Neural progenitor cell (in vitro differentiated cells): Measurements from ENCODE around the gene PHLDA2. TPM values are rescaled to one million over a fixed set of nuclear protein-coding genes. Genes with fewer than 3 reads are reported as not detected.

Experiments
- DNase-seq: peaks from one replicate; pipeline ENCODE4 v3.0.0-alpha.2; 2016; ENCODE audit warnings: low spot score
- H2AFZ ChIP-seq: fragments of 200-600 bp; sonication (generic); replicated peaks from 2 replicates; pipeline ENCODE4 v1.6.1; 2016; ENCODE audit warnings: antibody characterized with exemption
- H3F3A ChIP-seq: fragments of 200-600 bp; sonication (generic); 2 replicates; pipeline ENCODE4 v1.6.1; 2016; ENCODE audit warnings: antibody characterized with exemption, low read depth
- H3K27ac ChIP-seq: fragments of 200-600 bp; sonication (generic); 2 replicates; pipeline ENCODE4 v1.5.1; 2016; ENCODE audit warnings: mild to moderate bottlenecking
- H3K27me3 ChIP-seq: fragments of 200-600 bp; sonication (generic); 2 replicates; pipeline ENCODE4 v1.6.1; 2016; ENCODE audit warnings: mild to moderate bottlenecking, moderate library complexity
- H3K36me3 ChIP-seq: fragments of 200-600 bp; sonication (generic); 2 replicates; pipeline ENCODE4 v1.5.1; 2016
- H3K4me1 ChIP-seq: fragments of 200-600 bp; sonication (generic); 2 replicates; pipeline ENCODE4 v1.6.1; 2016; ENCODE audit warnings: mixed run types
- H3K4me2 ChIP-seq: fragments of 200-600 bp; sonication (generic); 2 replicates; pipeline ENCODE4 v1.6.1; 2016
- H3K4me3 ChIP-seq: fragments of 200-600 bp; sonication (generic); 2 replicates; pipeline ENCODE4 v1.5.1; 2016
- H3K79me2 ChIP-seq: fragments of 200-600 bp; sonication (generic); 2 replicates; pipeline ENCODE4 v1.6.1; 2016; ENCODE audit warnings: low read depth
- H3K9ac ChIP-seq: fragments of 200-600 bp; sonication (generic); 2 replicates; pipeline ENCODE4 v1.6.1; 2016
- H3K9me3 ChIP-seq: fragments of 200-600 bp; sonication (generic); 2 replicates; pipeline ENCODE4 v1.5.1; 2016; ENCODE audit warnings: low read depth
- H4K20me1 ChIP-seq: fragments of 200-600 bp; sonication (generic); 2 replicates; pipeline ENCODE4 v1.6.1; 2016; ENCODE audit warnings: low read depth
- H3K27ac Mint-ChIP-seq: 3 replicates; pipeline ENCODE4 v1.8.0; 2021; ENCODE audit warnings: mixed read lengths
- H3K27me3 Mint-ChIP-seq: 2 replicates; pipeline ENCODE4 v1.8.0; 2022; ENCODE audit warnings: low read depth, mild to moderate bottlenecking, inconsistent platforms, moderate library complexity, mixed read lengths; ENCODE audit not compliant: insufficient read depth
- H3K36me3 Mint-ChIP-seq: 3 replicates; pipeline ENCODE4 v1.8.0; 2021; ENCODE audit warnings: mixed read lengths
- H3K4me1 Mint-ChIP-seq: 3 replicates; pipeline ENCODE4 v1.8.0; 2021; ENCODE audit warnings: mixed read lengths
- H3K4me3 Mint-ChIP-seq: 3 replicates; pipeline ENCODE4 v1.8.0; 2021; ENCODE audit warnings: mild to moderate bottlenecking, moderate library complexity, mixed read lengths
- H3K9me3 Mint-ChIP-seq: 3 replicates; pipeline ENCODE4 v1.8.0; 2020; ENCODE audit warnings: mixed read lengths
- CTCF ChIP-seq: fragments of 200-600 bp; sonication (generic); IDR thresholded peaks from 2 replicates; pipeline ENCODE4 v1.5.1; 2017; ENCODE audit warnings: antibody characterized with exemption, mild to moderate bottlenecking
- EZH2 ChIP-seq: fragments of 200-600 bp; sonication (generic); IDR thresholded peaks from 2 replicates; pipeline ENCODE4 v1.6.1; 2017; ENCODE audit warnings: antibody characterized with exemption, mild to moderate bottlenecking, moderate library complexity
- EZH2phosphoT487 ChIP-seq: fragments of 200-600 bp; sonication (generic); IDR thresholded peaks from 2 replicates; pipeline ENCODE4 v1.6.1; 2017; ENCODE audit warnings: antibody characterized with exemption
- total RNA-seq: library from RNA; depleted of rRNA; stranded (reverse); fragments of >200 nt; gene quantifications from 2 replicates; pipeline ENCODE4 v1.2.3, GENCODE V29; 2015; ENCODE audit warnings: low replicate concordance

Gene PHLDA2
- total RNA-seq, 1 donor from 2014 or later: not detected

GRCh38 chr11:2961080-2961479, 31.9 kb upstream of the PHLDA2 start:
- no peak for DNase-seq
- H3K9me3 Mint-ChIP-seq: no peaks in the 10 kb centered on the region
- no peak for TF ChIP-seq CTCF
- TF ChIP-seq EZH2: no peak
- TF ChIP-seq EZH2phosphoT487: no peak
- H3K27me3 Mint-ChIP-seq: no peaks in the 10 kb centered on the region
- peaks cover 42% of the 10 kb centered on the region for H3K79me2 ChIP-seq
- H3K4me3 ChIP-seq: no peak overlapping the region
- H3K4me2 ChIP-seq: no peak overlapping the region
- H3K36me3 ChIP-seq: peaks cover 8% of the 10 kb centered on the region
- peaks cover 15% of the 10 kb centered on the region for H3K4me1 ChIP-seq
- H3K27ac Mint-ChIP-seq: no peak overlapping the region
- H3K9ac ChIP-seq: no peak overlapping the region
- H3K36me3 Mint-ChIP-seq: peaks cover 62% of the 10 kb centered on the region
- H3K27me3 ChIP-seq: no peaks in the 10 kb centered on the region
- no peak overlapping the region for H3K4me3 Mint-ChIP-seq
- no peaks in the 10 kb centered on the region for H3K9me3 ChIP-seq
- H4K20me1 ChIP-seq: peaks cover 65% of the 10 kb centered on the region
- H2AFZ ChIP-seq: no peak overlapping the region
- peaks cover 12% of the 10 kb centered on the region for H3K4me1 Mint-ChIP-seq
- H3F3A ChIP-seq: no peaks in the 10 kb centered on the region
- no peak overlapping the region for H3K27ac ChIP-seq

- H3K36me3 Mint-ChIP-seq: peaks cover 66% of the 10 kb centered on the region
- peaks cover 42% of the 10 kb centered on the region for H3K79me2 ChIP-seq
Observed at GRCh38 chr11:2960139-2960538, 30.9 kb upstream of the PHLDA2 start.

GRCh38 chr11:2958251-2958650, 29.0 kb upstream of the PHLDA2 start:
- Mint-ChIP-seq H3K27me3 (no peaks in the 10 kb centered on the region), H3K4me1 (peaks cover 12% of the 10 kb centered on the region), H3K36me3 (peaks cover 60% of the 10 kb centered on the region), H3K9me3 (no peaks in the 10 kb centered on the region), H3K4me3 (no peak overlapping the region), H3K27ac (no peak overlapping the region)
- no peak for DNase-seq
- no peak overlapping the region for H2AFZ ChIP-seq
- peaks cover 32% of the 10 kb centered on the region for H3K79me2 ChIP-seq
- no peaks in the 10 kb centered on the region for H3F3A ChIP-seq
- no peaks in the 10 kb centered on the region for H3K9me3 ChIP-seq
- H3K9ac ChIP-seq: no peak overlapping the region
- no peak overlapping the region for H3K27ac ChIP-seq
- H3K27me3 ChIP-seq: no peaks in the 10 kb centered on the region
- H3K36me3 ChIP-seq: peaks cover 11% of the 10 kb centered on the region
- H3K4me3 ChIP-seq: no peak overlapping the region
- H4K20me1 ChIP-seq: peaks cover 59% of the 10 kb centered on the region
- H3K4me1 ChIP-seq: peaks cover 15% of the 10 kb centered on the region
- TF ChIP-seq EZH2phosphoT487: no peak
- no peak for TF ChIP-seq EZH2
- no peak for TF ChIP-seq CTCF
- H3K4me2 ChIP-seq: no peak overlapping the region

More at GRCh38 chr11:2960139-2960538, 30.9 kb upstream of the PHLDA2 start:
- Histone ChIP-seq H3K9me3 (no peaks in the 10 kb centered on the region), H3K4me3 (no peak overlapping the region), H3K27me3 (no peaks in the 10 kb centered on the region), H3F3A (no peaks in the 10 kb centered on the region), H3K9ac (no peak overlapping the region), H3K36me3 (peaks cover 8% of the 10 kb centered on the region), H3K4me1 (peaks cover 15% of the 10 kb centered on the region), H2AFZ (no peak overlapping the region), H3K4me2 (no peak overlapping the region), H3K27ac (no peak overlapping the region), H4K20me1 (peaks cover 67% of the 10 kb centered on the region)
- DNase-seq: no peak
- Mint-ChIP-seq H3K4me3 (no peak overlapping the region), H3K9me3 (no peaks in the 10 kb centered on the region), H3K27ac (no peak overlapping the region), H3K27me3 (no peaks in the 10 kb centered on the region), H3K4me1 (peaks cover 12% of the 10 kb centered on the region)
- no peak for TF ChIP-seq EZH2
- no peak for TF ChIP-seq EZH2phosphoT487
- TF ChIP-seq CTCF: no peak
